ENCODE data around the gene PDGFC.
"Not testable (repeated sequence)": the region's sequence is repeated elsewhere in the genome, so short reads cannot be mapped to it uniquely, and the experiment has no call there.

Gene PDGFC

GRCh38 chr4:156896527-156896926 is 75.1 kb downstream of the PDGFC start:
- DNase-seq: no peak

GRCh38 chr4:156894234-156894633 is 77.4 kb downstream of the PDGFC start:
- no peak for DNase-seq

GRCh38 chr4:156892805-156893204 is 78.8 kb downstream of the PDGFC start:
- no peak for DNase-seq

GRCh38 chr4:156889616-156890594 is 81.7 kb downstream of the PDGFC start:
- DNase-seq: no peak

- DNase-seq: no peak
Observed at GRCh38 chr4:156888762-156889161, 82.8 kb downstream of the PDGFC start.

GRCh38 chr4:156886481-156886880 is 85.1 kb downstream of the PDGFC start:
- no peak for DNase-seq

GRCh38 chr4:156885374-156885773 is 86.2 kb downstream of the PDGFC start:
- DNase-seq: no peak

- DNase-seq: no peak
Observed at GRCh38 chr4:156884183-156884582, 87.4 kb downstream of the PDGFC start.

GRCh38 chr4:156875704-156876103 is 95.9 kb downstream of the PDGFC start:
- no peak for DNase-seq

- no peak for DNase-seq
Observed at GRCh38 chr4:156875055-156875454, 96.5 kb downstream of the PDGFC start.

- DNase-seq: no peak
Observed at GRCh38 chr4:156873799-156874198, 97.8 kb downstream of the PDGFC start.

GRCh38 chr4:156870861-156871260 is 100.7 kb downstream of the PDGFC start:
- DNase-seq: no peak

GRCh38 chr4:156870131-156870530 is 101.5 kb downstream of the PDGFC start:
- no peak for DNase-seq

- DNase-seq: not testable (repeated sequence)
Observed at GRCh38 chr4:156866088-156866487, 105.5 kb downstream of the PDGFC start.

- no peak for DNase-seq
Observed at GRCh38 chr4:156865451-156865850, 106.1 kb downstream of the PDGFC start.

GRCh38 chr4:156858071-156858470 is 113.5 kb downstream of the PDGFC start:
- DNase-seq: no peak

- DNase-seq: no peak
Observed at GRCh38 chr4:156838761-156839160, 132.8 kb downstream of the PDGFC start.

- no peak for DNase-seq
Observed at GRCh38 chr4:156837625-156838345, 133.8 kb downstream of the PDGFC start.

GRCh38 chr4:156832886-156833285 is 138.7 kb downstream of the PDGFC start:
- DNase-seq: no peak

GRCh38 chr4:156830351-156830750 is 141.2 kb downstream of the PDGFC start:
- DNase-seq: no peak

GRCh38 chr4:156829201-156829873 is 142.3 kb downstream of the PDGFC start:
- DNase-seq: no peak

GRCh38 chr4:156827519-156827918 is 144.1 kb downstream of the PDGFC start:
- no peak for DNase-seq

- DNase-seq: no peak
Observed at GRCh38 chr4:156825074-156825473, 146.5 kb downstream of the PDGFC start.

Measured in CD4-positive, alpha-beta T cell treated with Interleukin-1 beta for 1 hour (primary cell).